ENCODE measurements around the gene CDCA3. TPM values are rescaled to one million over a fixed set of nuclear protein-coding genes. Genes with fewer than 3 reads are reported as not detected.

CDCA3 gene
- total and polyA plus RNA-seq, 2 of the 4 experiments (the other 2 are of a cell fraction), result 23.5 to 61.0 TPM

- no peak overlapping the region for H3K56ac ChIP-seq (ENCODE audit: extremely low read depth, insufficient read depth, low read length)
- intact Hi-C loops (cut with micrococcal nuclease), result no loop called here
- no peak overlapping the region for H2BK5ac ChIP-seq (ENCODE audit: low read depth, low read length, poor library complexity, severe bottlenecking)
- H3K4ac ChIP-seq (ENCODE audit: low read depth, low read length), result no peak overlapping the region
- no peak overlapping the region for H3K9ac ChIP-seq (ENCODE audit: low read depth, low read length)
- no peaks in the 10 kb centered on the region for H3K79me1 ChIP-seq (ENCODE audit: low read depth in 1 of 2, low read length in 2 of 2)
- H4K91ac ChIP-seq (ENCODE audit: insufficient read depth, low read depth, low read length), result no peak overlapping the region
- POLR2A ChIA-PET (ENCODE audit: unreplicated experiment), result no interaction called here
- H3K9me1 ChIP-seq (ENCODE audit: insufficient read depth, low read length), result no peaks in the 10 kb centered on the region; the same call in 1 of the 2 replicates
- CTCF ChIA-PET, result interaction anchor here (0.9 kb wide), 1 partner anchor 27 kb away, joined by 3 read pairs; no protein-coding TSS in a partner anchor
- dilution Hi-C loops (cut with HindIII; ENCODE audit: low sequenced_read_pairs, unreplicated experiment), result no loop called here
- H4K5ac ChIP-seq (ENCODE audit: low read depth, low read length), result no peak overlapping the region
- H3K9me3 ChIP-seq (ENCODE audit: control insufficient read depth, insufficient read depth, low read length), result no peaks in the 10 kb centered on the region
- no peaks in the 10 kb centered on the region for H3K27me3 ChIP-seq (ENCODE audit: control insufficient read depth, insufficient read depth, low read length)
- in situ Hi-C loops (cut with MboI; ENCODE audit: low sequenced_read_pairs), result no loop called here
- H3K4me3 ChIP-seq (ENCODE audit: insufficient read depth, low read depth, low read length), result no peak overlapping the region
- H2BK15ac ChIP-seq (ENCODE audit: low read depth, low read length), result no peak overlapping the region
- H3K4me2 ChIP-seq (ENCODE audit: low read depth, low read length), result no peak overlapping the region
- no peaks in the 10 kb centered on the region for H4K20me1 ChIP-seq (ENCODE audit: insufficient read depth, low read length)
- H3K18ac ChIP-seq (ENCODE audit: low read depth, low read length), result no peak overlapping the region
- no peak overlapping the region for H3K27ac ChIP-seq (ENCODE audit: insufficient read depth, low read length)
- DNase-seq, result no peak
- no peak overlapping the region for H3K23ac ChIP-seq (ENCODE audit: low read depth, low read length)
- H2AK9ac ChIP-seq (replicated peaks; ENCODE audit: low read depth, low read length, poor library complexity), result no peak overlapping the region
- no TSS peak for BruUV-seq (replicated peaks)
- no peak overlapping the region for H2BK20ac ChIP-seq (ENCODE audit: low read depth, low read length)
- no peak for TF ChIP-seq RAD21 (IDR thresholded peaks at IDR 0.05; ENCODE audit: low read length)
- TF ChIP-seq NFE2L2 (IDR thresholded peaks at IDR 0.05; ENCODE audit: low read depth, low read length), result no peak
- no peak for TF ChIP-seq BHLHE40 (IDR thresholded peaks at IDR 0.05; ENCODE audit: low read depth, low read length)
- no peak for TF ChIP-seq CEBPB (IDR thresholded peaks at IDR 0.05; ENCODE audit: low read depth, low read length)
- no peak for TF ChIP-seq CTCF (conservative IDR thresholded peaks at IDR 0.05; ENCODE audit: low read depth, low read length)
- TF ChIP-seq MAFK (IDR thresholded peaks at IDR 0.05; ENCODE audit: low read depth, low read length), result no peak
- no peak for TF ChIP-seq POLR2A (IDR thresholded peaks at IDR 0.05; ENCODE audit: low read depth, low read length)
- no peak for TF ChIP-seq SMC3 (IDR thresholded peaks at IDR 0.05; ENCODE audit: low read depth, low read length)
- TF ChIP-seq MXI1 (IDR thresholded peaks at IDR 0.05; ENCODE audit: borderline replicate concordance, low read depth, low read length), result no peak
- no peaks in the 10 kb centered on the region for H3K36me3 ChIP-seq (ENCODE audit: control insufficient read depth, insufficient read depth, low read length)
- no peak overlapping the region for H2BK120ac ChIP-seq (ENCODE audit: low read depth, low read length)
- peaks cover 3% of the 10 kb centered on the region for H3K4me1 ChIP-seq (ENCODE audit: control insufficient read depth, insufficient read depth, low read length)
- no peak overlapping the region for H2AFZ ChIP-seq (replicated peaks; ENCODE audit: low read length, poor library complexity)
- H3K14ac ChIP-seq (replicated peaks; ENCODE audit: low read depth, low read length), result no peak overlapping the region
- H4K8ac ChIP-seq (ENCODE audit: low read depth in 2 of 2, low read length in 2 of 2), result no peak overlapping the region
- no peak for ATAC-seq (ENCODE audit: low read depth)
- no peak overlapping the region for H2AK5ac ChIP-seq (ENCODE audit: low read depth, low read length)
- 100% methylated on average over 1 of the region's 5 CpGs; no CpG with 5 or more reads in 1 of the 2 experiments for WGBS, 2 experiments (ENCODE audit: extremely low coverage in 2 of 2, insufficient read length in 1 of 2)
Observed at GRCh38 chr12:6899427-6899826, 48.3 kb upstream of the CDCA3 start.
